Measurements from ENCODE around the gene LOXL3. TPM values are rescaled to one million over a fixed set of nuclear protein-coding genes. Genes with fewer than 3 reads are reported as not detected.
A peak's percentile ranks its signal among the peaks of the same experiment; 100 is the strongest.

Gene LOXL3
- total RNA-seq, 3 donors from 2014 or later (not counting 1 experiment from before 2014, with no cell fraction given), result 0.43 to 2.0 (median 0.93) TPM

- ATAC-seq (no peak), DNase-seq (no peak)
- TF ChIP-seq, protein P1, sequence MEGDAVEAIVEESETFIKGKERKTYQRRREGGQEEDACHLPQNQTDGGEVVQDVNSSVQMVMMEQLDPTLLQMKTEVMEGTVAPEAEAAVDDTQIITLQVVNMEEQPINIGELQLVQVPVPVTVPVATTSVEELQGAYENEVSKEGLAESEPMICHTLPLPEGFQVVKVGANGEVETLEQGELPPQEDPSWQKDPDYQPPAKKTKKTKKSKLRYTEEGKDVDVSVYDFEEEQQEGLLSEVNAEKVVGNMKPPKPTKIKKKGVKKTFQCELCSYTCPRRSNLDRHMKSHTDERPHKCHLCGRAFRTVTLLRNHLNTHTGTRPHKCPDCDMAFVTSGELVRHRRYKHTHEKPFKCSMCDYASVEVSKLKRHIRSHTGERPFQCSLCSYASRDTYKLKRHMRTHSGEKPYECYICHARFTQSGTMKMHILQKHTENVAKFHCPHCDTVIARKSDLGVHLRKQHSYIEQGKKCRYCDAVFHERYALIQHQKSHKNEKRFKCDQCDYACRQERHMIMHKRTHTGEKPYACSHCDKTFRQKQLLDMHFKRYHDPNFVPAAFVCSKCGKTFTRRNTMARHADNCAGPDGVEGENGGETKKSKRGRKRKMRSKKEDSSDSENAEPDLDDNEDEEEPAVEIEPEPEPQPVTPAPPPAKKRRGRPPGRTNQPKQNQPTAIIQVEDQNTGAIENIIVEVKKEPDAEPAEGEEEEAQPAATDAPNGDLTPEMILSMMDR (IDR thresholded peaks at IDR 0.05), result no peak
- Mint-ChIP-seq H3K36me3 (no peaks in the 10 kb centered on the region), H3K27me3 (ENCODE audit: low read depth in 2 of 2) (peaks cover 6 to 16% of the 10 kb centered on the region in 2 donors), H3K4me3 (no peak overlapping the region), H3K27ac (no peak overlapping the region), H3K4me1 (no peaks in the 10 kb centered on the region), H3K9me3 (no peaks in the 10 kb centered on the region)
- Histone ChIP-seq H3K36me3 (ENCODE audit: control insufficient read depth, insufficient read depth, low read length) (no peaks in the 10 kb centered on the region), H3K27ac (ENCODE audit: low read length) (no peak overlapping the region), H3K4me1 (ENCODE audit: control insufficient read depth, insufficient read depth, low read length) (no peaks in the 10 kb centered on the region), H3K27me3 (ENCODE audit: control insufficient read depth, insufficient read depth, low read length) (no peaks in the 10 kb centered on the region), H3K9me3 (ENCODE audit: control insufficient read depth, insufficient read depth, low read length) (no peaks in the 10 kb centered on the region), H3K4me3 (ENCODE audit: low read length) (no peak overlapping the region)
- intact Hi-C loops (cut with micrococcal nuclease), result no loop called here
- 90% methylated on average over 3 of the region's 3 CpGs for WGBS (ENCODE audit: insufficient coverage)
Observed at GRCh38 chr2:74581463-74581862, 27.7 kb upstream of the LOXL3 start.

DNA sequence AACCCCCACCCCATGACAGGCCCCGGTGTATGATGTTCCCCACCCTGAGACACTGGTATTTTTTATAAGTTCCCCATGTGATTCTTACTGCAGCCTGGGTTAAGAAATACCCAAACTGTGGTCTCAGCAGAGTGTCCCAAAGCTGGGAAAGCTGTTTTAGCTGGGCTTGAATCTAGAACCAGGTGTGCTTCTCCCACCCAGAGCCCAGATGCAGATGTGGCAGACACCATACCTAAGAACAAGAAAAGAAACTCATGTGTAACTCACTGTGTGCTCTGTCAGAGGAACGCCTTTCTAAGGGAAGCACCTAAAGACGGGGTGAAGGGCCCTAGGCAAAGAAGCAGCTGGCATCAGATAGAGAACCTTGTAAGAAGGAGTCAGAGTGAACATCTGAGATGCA lies 24.7 kb upstream of the LOXL3 start:
- Histone ChIP-seq H3K4me3 (ENCODE audit: low read length) (no peak overlapping the region), H3K27ac (ENCODE audit: low read length) (no peak overlapping the region), H3K4me1 (ENCODE audit: control insufficient read depth, insufficient read depth, low read length) (no peaks in the 10 kb centered on the region), H3K36me3 (ENCODE audit: control insufficient read depth, insufficient read depth, low read length) (no peaks in the 10 kb centered on the region), H3K9me3 (ENCODE audit: control insufficient read depth, insufficient read depth, low read length) (no peaks in the 10 kb centered on the region), H3K27me3 (ENCODE audit: control insufficient read depth, insufficient read depth, low read length) (no peaks in the 10 kb centered on the region)
- Mint-ChIP-seq H3K4me1 (peaks cover 13 to 15% of the 10 kb centered on the region in 2 donors), H3K27me3 (ENCODE audit: low read depth in 2 of 2) (peaks cover 10 to 16% of the 10 kb centered on the region in 2 donors), H3K27ac (no peak overlapping the region), H3K4me3 (no peak overlapping the region), H3K9me3 (no peaks in the 10 kb centered on the region), H3K36me3 (no peaks in the 10 kb centered on the region)
- WGBS (ENCODE audit: insufficient coverage), result 75% methylated on average over 3 of the region's 3 CpGs
- DNase-seq (no peak), ATAC-seq (no peak)
- TF ChIP-seq, protein P1 (IDR thresholded peaks at IDR 0.05), result no peak
- intact Hi-C loops (cut with micrococcal nuclease), result no loop called here

DNA sequence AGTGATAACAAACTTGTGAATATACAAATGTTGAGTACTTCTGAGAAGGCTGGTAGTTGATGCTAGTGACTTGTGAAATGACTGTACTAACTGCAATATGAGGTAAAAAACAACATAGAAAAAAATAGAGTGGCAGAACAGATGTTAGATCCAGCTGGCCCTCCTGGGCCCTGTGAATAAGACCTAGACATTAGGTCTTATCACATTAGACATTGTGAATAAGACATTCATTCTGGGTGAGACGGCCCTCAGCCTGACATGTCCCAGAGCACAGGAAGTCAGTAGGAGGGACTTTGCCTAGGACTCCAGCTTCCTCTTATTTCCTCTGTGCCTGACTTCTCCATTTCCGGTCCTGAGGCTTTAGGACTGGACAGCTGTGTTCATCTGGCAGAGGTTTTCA lies 23.7 kb upstream of the LOXL3 start:
- Histone ChIP-seq H3K27me3 (ENCODE audit: control insufficient read depth, insufficient read depth, low read length) (no peaks in the 10 kb centered on the region), H3K36me3 (ENCODE audit: control insufficient read depth, insufficient read depth, low read length) (no peaks in the 10 kb centered on the region), H3K4me3 (ENCODE audit: low read length) (no peak overlapping the region), H3K9me3 (ENCODE audit: control insufficient read depth, insufficient read depth, low read length) (no peaks in the 10 kb centered on the region), H3K4me1 (ENCODE audit: control insufficient read depth, insufficient read depth, low read length) (no peaks in the 10 kb centered on the region), H3K27ac (ENCODE audit: low read length) (no peak overlapping the region)
- WGBS (ENCODE audit: insufficient coverage), result 19% methylated on average over 2 of the region's 2 CpGs
- no peaks in the 10 kb centered on the region for H3K36me3 Mint-ChIP-seq
- H3K4me1 Mint-ChIP-seq, result peaks cover 13 to 15% of the 10 kb centered on the region in 2 donors
- H3K27me3 Mint-ChIP-seq (ENCODE audit: low read depth in 2 of 2), result peaks cover 10 to 16% of the 10 kb centered on the region in 2 donors
- H3K9me3 Mint-ChIP-seq, result no peaks in the 10 kb centered on the region
- TF ChIP-seq, protein P1 (IDR thresholded peaks at IDR 0.05), result no peak
- DNase-seq (no peak), ATAC-seq (no peak)
- H3K27ac Mint-ChIP-seq, result no peak overlapping the region
- H3K4me3 Mint-ChIP-seq, result no peak overlapping the region
- intact Hi-C loops (cut with micrococcal nuclease), result no loop called here

DNA sequence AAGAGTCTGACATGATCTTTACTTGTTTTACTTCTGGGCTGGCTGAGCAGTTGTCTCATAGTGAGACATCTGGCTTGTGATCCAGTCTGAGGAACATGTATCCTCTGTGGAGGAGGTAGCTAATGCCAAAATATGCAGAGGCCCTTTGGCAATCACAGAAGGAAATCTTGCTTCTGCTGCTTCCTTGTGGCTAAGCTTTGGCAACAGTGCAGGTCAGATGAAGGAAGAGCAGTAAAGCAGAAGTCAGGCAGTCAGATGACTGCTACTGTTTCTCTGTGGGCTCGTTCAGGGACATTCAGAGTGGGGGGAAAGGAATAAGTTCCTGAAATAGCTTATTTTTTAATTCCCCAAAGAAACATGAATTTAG lies 23.1 kb upstream of the LOXL3 start:
- TF ChIP-seq, protein P1 (IDR thresholded peaks at IDR 0.05), result no peak
- peaks cover 10 to 11% of the 10 kb centered on the region in 2 donors for H3K27me3 Mint-ChIP-seq (ENCODE audit: low read depth in 2 of 2)
- H3K4me1 ChIP-seq (ENCODE audit: control insufficient read depth, insufficient read depth, low read length), result no peaks in the 10 kb centered on the region
- no peak overlapping the region for H3K27ac ChIP-seq (ENCODE audit: low read length)
- H3K27ac Mint-ChIP-seq, result no peak overlapping the region
- H3K4me1 Mint-ChIP-seq, result peaks cover 13 to 15% of the 10 kb centered on the region in 2 donors
- no peaks in the 10 kb centered on the region for H3K36me3 Mint-ChIP-seq
- H3K9me3 ChIP-seq (ENCODE audit: control insufficient read depth, insufficient read depth, low read length), result no peaks in the 10 kb centered on the region
- no peaks in the 10 kb centered on the region for H3K9me3 Mint-ChIP-seq
- no peaks in the 10 kb centered on the region for H3K36me3 ChIP-seq (ENCODE audit: control insufficient read depth, insufficient read depth, low read length)
- H3K4me3 ChIP-seq (ENCODE audit: low read length), result no peak overlapping the region
- H3K4me3 Mint-ChIP-seq, result no peak overlapping the region
- WGBS (ENCODE audit: insufficient coverage), result no CpG with 5 or more reads among the region's 1 CpG
- no peaks in the 10 kb centered on the region for H3K27me3 ChIP-seq (ENCODE audit: control insufficient read depth, insufficient read depth, low read length)
- intact Hi-C loops (cut with micrococcal nuclease), result no loop called here
- DNase-seq (no peak), ATAC-seq (peak in 1 of 3 donors; percentile 54)

Data from natural killer cell (primary cell).